Left colon (tissue), 2 donors: Measurements from ENCODE around the gene DBF4B. TPM values are rescaled to one million over a fixed set of nuclear protein-coding genes. Genes with fewer than 3 reads are reported as not detected.
"Not testable (repeated sequence)": the region's sequence is repeated elsewhere in the genome, so short reads cannot be mapped to it uniquely, and the experiment has no call there.

ENCODE experiments used
- ATAC-seq: fragments of 200-7000 bp; cut with Tn5 transposase; one replicate; pipeline ENCODE4 v1.9.1; 2020; ENCODE audit warnings: mild to moderate bottlenecking, moderate library complexity
- DNase-seq, 2 donors: peaks; one replicate each; pipeline ENCODE4 v3.0.0-alpha.2; 2020
- intact Hi-C, 2 donors: fragments of 100-400 bp; cut with DNase I in 1 of 2; cut with micrococcal nuclease in 1 of 2; formaldehyde crosslinking; loops; one replicate each; pipeline versions ENCODE4 v1.11.2 to v1.14.0; 2022; cut with DNase I, micrococcal nuclease
- total RNA-seq, 2 donors: library from RNA; stranded (reverse); fragmentation: NEBNext Ultra II Directional; extraction: Animal tissue kit (Norgen Biotek cat#: 25700); gene quantifications; one replicate each; pipeline ENCODE4 v1.2.1, GENCODE V29; 2021
- donor health status: DM: no; HTN: no; CAD: no.
- donor health status: DM: yes; HTN: yes; CAD: no.

The DBF4B gene
- total RNA-seq, 2 donors from 2014 or later, result 2.5 to 5.2 TPM

- intact Hi-C loops, result no loop called here
- DNase-seq (no peak), ATAC-seq (no peak)
These were observed 13.8 kb downstream of the DBF4B start for GRCh38 chr17:44722254-44722653.

DNA sequence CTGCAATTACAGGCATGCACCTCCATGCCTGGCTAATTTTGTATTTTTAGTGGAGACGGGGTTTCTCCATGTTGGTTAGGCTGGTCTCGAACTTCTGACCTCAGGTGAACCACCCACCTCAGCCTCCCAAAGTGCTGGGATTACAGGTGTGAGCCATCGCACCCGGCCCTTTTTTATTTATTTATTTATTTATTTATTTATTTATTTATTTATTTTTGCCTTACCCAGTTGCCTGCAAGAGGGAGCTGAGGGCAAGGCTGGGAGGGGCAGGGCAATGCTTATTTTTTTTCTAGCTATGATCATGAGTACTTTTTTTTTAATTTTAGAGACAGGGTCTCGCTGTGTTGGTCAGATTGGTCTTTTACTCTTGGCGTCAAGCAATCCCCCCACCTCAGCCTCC lies 17.7 kb downstream of the DBF4B start:
- ATAC-seq, intact Hi-C loops, DNase-seq: not testable (repeated sequence)

DNA sequence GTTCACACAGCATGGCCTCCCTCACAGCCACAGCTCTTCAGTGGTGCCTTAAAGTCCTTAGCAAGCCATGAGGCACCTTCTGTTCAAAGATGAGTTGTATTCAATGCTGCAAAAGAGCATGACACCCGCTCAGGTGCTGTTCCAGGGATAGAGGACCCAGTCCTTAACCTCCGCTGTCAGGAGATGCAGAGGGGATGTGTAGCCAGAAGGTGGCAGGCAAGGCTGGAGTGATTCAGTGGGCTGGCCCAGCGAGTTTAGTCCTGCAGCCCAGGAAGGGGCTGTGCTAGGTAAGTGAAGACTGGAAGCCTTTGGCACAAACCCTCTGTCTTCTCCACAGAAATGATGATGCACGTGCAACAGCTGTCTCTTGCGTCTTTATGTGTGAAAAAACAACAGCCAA lies 25.3 kb downstream of the DBF4B start:
- intact Hi-C loops, result no loop called here
- ATAC-seq (no peak), DNase-seq (no peak)

DNA sequence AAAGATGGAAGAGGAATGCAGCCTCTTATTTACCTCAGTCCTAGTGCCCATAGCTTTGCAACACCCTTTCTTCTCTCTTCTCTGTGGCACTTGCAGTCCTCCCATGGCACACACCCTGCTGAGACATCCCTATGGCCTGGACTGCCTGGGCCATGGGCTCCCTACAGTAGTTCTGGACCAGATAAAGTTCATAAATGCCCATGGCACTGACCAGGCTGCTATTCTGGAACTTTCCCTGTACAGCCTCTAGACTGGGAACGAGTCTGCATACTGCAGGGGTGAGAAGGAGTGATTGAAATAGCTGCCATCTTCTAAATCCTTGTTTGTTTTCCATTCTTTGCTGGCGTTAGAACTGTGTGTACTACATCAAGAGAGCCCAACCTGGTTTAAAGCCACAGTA lies 25.8 kb downstream of the DBF4B start:
- intact Hi-C loops, result no loop called here
- no peak for DNase-seq
- ATAC-seq, result no peak

GRCh38 chr17:44736551-44737240 lies 28.2 kb downstream of the DBF4B start:
- intact Hi-C loops, result no loop called here
- DNase-seq (no peak), ATAC-seq (no peak)

- intact Hi-C loops, result no loop called here
- ATAC-seq, result peak; percentile 99
- DNase-seq, result no peak
These were observed 29.9 kb downstream of the DBF4B start for GRCh38 chr17:44738214-44738906.

GRCh38 chr17:44741316-44741715 lies 32.9 kb downstream of the DBF4B start:
- intact Hi-C loops, result no loop called here

GRCh38 chr17:44745301-44745700 lies 36.8 kb downstream of the DBF4B start:
- intact Hi-C loops, result no loop called here
- no peak for DNase-seq
- no peak for ATAC-seq

More at GRCh38 chr17:44741316-44741715, 32.9 kb downstream of the DBF4B start:
- no peak for DNase-seq
- ATAC-seq, result no peak

- intact Hi-C loops, ATAC-seq: not testable (repeated sequence)
These were observed 37.3 kb downstream of the DBF4B start for GRCh38 chr17:44745738-44746137.

GRCh38 chr17:44747566-44747965 lies 39.1 kb downstream of the DBF4B start:
- no peak for DNase-seq
- intact Hi-C loops, result no loop called here
- ATAC-seq, result no peak

More at GRCh38 chr17:44745738-44746137, 37.3 kb downstream of the DBF4B start:
- not testable (repeated sequence) for DNase-seq

DNA sequence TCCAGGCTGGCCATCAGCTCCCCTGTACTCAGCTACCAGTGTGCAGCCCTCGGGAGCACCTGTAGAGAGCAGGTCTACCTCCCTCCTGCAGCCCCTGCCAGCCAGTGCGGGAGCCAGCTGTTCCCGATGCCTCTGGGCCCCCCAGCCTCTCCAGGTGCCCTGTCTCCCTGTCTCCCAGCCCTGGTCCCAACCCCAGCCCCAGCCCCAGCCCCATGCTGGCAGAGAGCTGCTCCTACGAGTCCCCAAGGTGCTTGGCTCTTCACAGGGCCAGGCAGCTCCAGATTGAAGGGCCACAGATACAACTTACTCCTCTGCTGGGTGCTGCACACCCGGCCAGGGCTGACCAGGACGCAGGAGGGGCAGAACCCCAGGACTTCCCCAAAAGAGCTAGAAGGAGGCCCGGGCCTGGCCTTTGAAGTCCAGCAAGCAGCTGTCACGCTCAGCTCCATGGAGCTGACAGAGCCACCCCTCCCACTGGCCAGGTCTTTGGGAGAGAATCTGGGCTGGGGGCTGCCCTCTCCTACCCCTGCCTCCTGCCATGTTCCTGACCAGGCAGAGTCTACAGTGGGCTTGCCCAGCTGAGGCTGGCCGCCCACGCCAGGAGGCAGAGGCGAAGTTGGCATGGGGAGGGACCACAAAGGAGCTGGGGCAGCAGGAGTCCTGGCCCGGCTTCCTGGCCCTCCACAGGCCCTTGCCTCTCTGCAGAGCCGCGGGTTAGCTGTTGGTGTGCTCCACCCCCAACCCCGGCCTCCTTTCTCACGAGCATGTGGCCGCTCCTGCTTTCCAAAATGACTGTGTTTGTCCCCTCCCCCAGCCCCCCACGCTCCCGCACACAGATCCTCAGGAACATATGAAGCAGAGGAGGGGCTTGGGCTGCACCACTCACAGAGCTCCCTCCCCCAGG lies 40.9 kb downstream of the DBF4B start:
- ATAC-seq (no peak), DNase-seq (no peak)
- intact Hi-C loops, result no loop called here

GRCh38 chr17:44749980-44750318 lies 41.5 kb downstream of the DBF4B start:
- DNase-seq (no peak), ATAC-seq (no peak)
- intact Hi-C loops, result no loop called here

GRCh38 chr17:44751331-44751730 lies 42.9 kb downstream of the DBF4B start:
- DNase-seq, result no peak
- intact Hi-C loops, result no loop called here
- no peak for ATAC-seq

DNA sequence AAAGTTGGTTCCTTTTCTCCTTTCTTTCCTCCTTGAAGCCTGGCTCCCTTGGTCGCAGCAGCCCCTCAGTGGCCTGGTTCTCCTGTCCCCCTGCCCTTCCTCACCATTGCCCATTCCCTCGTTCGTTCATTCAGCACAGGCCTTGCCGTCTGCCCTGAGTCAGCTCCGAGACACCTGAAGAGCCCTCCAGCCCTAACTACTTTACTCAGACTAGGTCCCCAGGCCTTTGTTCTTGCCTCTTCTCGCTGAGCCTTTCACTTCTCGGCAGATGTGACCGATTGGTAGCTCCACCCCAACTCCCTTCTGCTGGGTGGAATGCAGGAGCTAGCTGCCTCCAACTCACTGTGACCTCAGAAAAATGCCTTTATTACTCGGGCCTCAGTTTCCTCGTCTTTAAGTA lies 43.3 kb downstream of the DBF4B start:
- DNase-seq, result no peak
- intact Hi-C loops, result no loop called here
- ATAC-seq, result no peak

DNA sequence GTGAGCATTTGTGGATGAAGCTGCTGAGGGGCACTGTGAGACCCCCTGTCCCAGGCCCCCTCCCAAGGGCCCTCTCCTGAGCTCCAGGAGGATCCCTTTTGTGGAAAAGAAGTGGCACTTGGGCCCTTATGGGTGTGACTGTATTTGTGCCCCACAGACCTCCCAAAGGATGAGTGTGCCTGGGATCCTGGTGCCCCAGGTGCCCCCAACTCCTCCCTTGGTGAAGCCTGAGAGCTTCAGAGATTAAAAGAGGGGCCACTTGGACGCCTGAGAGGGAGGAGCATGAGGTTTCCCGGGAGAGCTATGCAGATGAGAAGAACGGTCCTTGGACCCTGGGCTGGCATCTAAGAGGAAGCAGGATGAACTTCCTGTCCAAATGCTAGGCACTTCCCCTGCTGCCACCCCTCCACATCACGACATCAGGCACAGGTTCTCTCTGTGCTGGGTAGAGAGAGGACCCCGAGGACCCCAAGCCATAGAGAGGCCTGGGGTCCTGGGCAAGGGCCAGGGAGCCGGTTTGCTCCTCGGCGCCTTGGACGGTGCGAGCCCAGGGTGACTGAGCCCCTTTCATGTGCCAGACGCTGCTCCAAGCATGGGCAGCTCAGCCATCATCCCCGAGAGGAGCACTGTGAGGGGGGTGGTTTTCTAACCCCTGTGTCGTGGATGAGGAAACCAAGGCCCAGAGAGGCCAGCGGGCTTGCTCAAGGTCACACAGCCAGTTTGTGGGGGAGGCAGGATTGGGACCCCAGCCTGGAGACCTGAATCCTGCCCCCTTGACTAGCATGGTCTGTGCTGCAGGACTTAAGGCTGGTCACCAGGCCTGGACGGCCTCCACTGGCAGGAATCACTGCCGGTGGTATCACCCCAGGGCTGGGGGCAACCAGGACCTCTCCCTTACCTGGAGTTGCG lies 44.7 kb downstream of the DBF4B start:
- no peak for DNase-seq
- intact Hi-C loops, result no loop called here
- ATAC-seq, result no peak

DNA sequence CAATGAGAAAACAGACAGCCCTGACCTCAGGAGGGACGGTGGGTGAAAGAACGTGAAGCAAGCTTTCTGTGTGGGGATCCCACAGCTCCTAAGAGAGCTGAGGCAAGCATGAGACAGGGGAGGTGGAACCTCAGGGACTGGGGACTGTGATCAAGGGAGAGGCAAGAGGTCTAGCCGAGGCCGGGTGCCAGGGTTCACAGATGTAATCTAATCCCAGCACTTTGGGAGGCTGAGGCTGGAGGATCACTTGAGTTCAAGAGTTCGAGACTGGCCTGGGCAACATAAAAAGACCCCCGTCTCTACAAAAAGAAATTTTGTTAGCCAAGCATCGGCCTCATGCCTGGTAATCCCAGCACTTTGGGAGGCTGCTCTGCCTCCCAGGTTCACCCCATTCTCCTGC lies 45.8 kb downstream of the DBF4B start:
- DNase-seq (no peak), ATAC-seq (no peak)
- intact Hi-C loops, result no loop called here

GRCh38 chr17:44755180-44755579 lies 46.7 kb downstream of the DBF4B start:
- intact Hi-C loops, DNase-seq, ATAC-seq: not testable (repeated sequence)

- DNase-seq, result no peak
- no peak for ATAC-seq
- intact Hi-C loops, result no loop called here
These were observed 48.8 kb downstream of the DBF4B start for GRCh38 chr17:44757045-44757917.
